ENCODE data around the gene CD300C. TPM values are rescaled to one million over a fixed set of nuclear protein-coding genes. Genes with fewer than 3 reads are reported as not detected.

Gene CD300C
- total RNA-seq, 1 donor from 2014 or later, result 0.27 TPM

DNA sequence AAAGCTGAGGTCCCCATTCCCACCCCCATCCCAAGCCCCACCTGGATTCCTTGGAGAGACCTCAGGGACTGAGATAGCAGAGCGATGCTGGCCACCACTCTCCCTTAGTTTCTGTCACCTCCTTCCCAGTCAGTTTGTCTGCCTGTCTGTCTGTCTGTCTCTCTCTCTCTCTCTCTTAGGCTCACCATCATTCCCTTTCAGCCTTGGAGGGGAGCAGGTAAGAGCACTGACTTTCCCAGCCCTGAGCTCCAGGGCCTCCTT, 20.5 kb downstream of the CD300C start:
- no peak overlapping the region for H3K27ac Mint-ChIP-seq (ENCODE audit: unreplicated experiment)
- peaks cover 8% of the 10 kb centered on the region for H3K9me3 Mint-ChIP-seq (ENCODE audit: unreplicated experiment)
- no peak overlapping the region for H3K4me3 Mint-ChIP-seq (ENCODE audit: unreplicated experiment)

DNA sequence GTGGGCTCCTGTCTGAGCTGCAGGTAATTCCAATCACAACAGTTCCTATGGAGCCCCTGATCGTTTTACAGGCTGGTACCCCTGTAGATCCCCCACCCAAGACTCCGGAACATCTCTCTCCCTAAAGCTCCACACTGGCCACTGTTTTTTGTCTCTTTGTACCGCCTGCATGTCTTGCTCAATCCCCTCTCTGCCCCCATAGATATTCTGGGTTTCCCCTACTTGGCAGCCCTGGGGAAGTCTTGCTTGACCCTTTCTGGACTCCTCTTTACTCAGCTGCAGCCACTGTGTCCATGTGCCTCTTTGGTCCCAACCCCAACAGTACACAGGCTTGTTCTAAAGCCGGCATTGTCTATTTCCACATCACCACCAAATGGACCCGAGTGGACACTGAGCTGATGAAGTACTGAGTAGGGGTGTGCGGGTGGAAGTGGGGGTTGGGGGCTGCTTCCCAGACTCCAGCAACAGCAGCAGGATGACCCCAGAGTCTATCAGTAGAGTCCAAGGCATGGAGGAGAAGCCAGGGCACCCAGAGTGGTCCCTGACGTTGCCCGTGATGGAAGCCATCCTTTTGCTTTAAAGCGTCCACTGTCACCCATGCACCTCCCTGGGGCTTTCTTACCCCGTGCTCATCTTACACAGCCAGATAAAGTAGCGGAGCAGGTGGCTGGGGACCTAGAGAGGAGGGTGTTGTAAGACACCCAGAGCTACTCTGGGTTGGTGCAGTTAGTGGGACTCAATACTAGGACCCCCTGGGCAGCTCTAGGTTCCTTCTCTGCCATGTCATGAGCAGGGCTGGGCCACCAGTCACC, 21.1 kb downstream of the CD300C start:
- no peak overlapping the region for H3K27ac ChIP-seq (ENCODE audit: low read depth, low read length)
- H3K4me2 ChIP-seq (ENCODE audit: low read length), result no peak overlapping the region
- H3K9me3 Mint-ChIP-seq (ENCODE audit: unreplicated experiment), result peaks cover 10% of the 10 kb centered on the region
- no peak overlapping the region for H3K4me3 Mint-ChIP-seq (ENCODE audit: unreplicated experiment)
- H3K79me2 ChIP-seq (ENCODE audit: insufficient read depth, low read length), result no peaks in the 10 kb centered on the region
- peaks cover 3% of the 10 kb centered on the region for H3K9me3 ChIP-seq (ENCODE audit: insufficient read depth, low read depth, low read length)
- H3K4me1 Mint-ChIP-seq (ENCODE audit: low read depth, unreplicated experiment), result no peaks in the 10 kb centered on the region
- no peaks in the 10 kb centered on the region for H3K4me1 ChIP-seq (ENCODE audit: insufficient read depth, low read length)
- DNase-seq (ENCODE audit: low read depth) (no peak), FAIRE-seq (no peak)
- H3K27ac Mint-ChIP-seq (ENCODE audit: unreplicated experiment), result no peak overlapping the region
- H3K27me3 ChIP-seq (ENCODE audit: insufficient read depth, low read length), result no peaks in the 10 kb centered on the region
- TF ChIP-seq EZH2 (IDR thresholded peaks at IDR 0.05; ENCODE audit: insufficient read depth, low read length), result no peak
- TF ChIP-seq, protein P1, sequence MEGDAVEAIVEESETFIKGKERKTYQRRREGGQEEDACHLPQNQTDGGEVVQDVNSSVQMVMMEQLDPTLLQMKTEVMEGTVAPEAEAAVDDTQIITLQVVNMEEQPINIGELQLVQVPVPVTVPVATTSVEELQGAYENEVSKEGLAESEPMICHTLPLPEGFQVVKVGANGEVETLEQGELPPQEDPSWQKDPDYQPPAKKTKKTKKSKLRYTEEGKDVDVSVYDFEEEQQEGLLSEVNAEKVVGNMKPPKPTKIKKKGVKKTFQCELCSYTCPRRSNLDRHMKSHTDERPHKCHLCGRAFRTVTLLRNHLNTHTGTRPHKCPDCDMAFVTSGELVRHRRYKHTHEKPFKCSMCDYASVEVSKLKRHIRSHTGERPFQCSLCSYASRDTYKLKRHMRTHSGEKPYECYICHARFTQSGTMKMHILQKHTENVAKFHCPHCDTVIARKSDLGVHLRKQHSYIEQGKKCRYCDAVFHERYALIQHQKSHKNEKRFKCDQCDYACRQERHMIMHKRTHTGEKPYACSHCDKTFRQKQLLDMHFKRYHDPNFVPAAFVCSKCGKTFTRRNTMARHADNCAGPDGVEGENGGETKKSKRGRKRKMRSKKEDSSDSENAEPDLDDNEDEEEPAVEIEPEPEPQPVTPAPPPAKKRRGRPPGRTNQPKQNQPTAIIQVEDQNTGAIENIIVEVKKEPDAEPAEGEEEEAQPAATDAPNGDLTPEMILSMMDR (IDR thresholded peaks at IDR 0.05; ENCODE audit: insufficient read depth, low read depth, low read length), result no peak
- H2AFZ ChIP-seq (ENCODE audit: low read depth, low read length), result no peak overlapping the region
- H3K36me3 Mint-ChIP-seq (ENCODE audit: low read depth, unreplicated experiment), result no peaks in the 10 kb centered on the region
- no peak overlapping the region for H3K4me3 ChIP-seq (ENCODE audit: insufficient read depth, low read depth, low read length)
- peaks cover 72% of the 10 kb centered on the region for H3K27me3 Mint-ChIP-seq (ENCODE audit: low read depth, unreplicated experiment)
- no peaks in the 10 kb centered on the region for H4K20me1 ChIP-seq (ENCODE audit: insufficient read depth, low read length)
- H3K9ac ChIP-seq (ENCODE audit: low read length), result no peak overlapping the region
- no peaks in the 10 kb centered on the region for H3K36me3 ChIP-seq (ENCODE audit: insufficient read depth, low read length)

More for the DNA sequence above, 20.5 kb downstream of the CD300C start:
- H3K27me3 ChIP-seq (ENCODE audit: insufficient read depth, low read length), result no peaks in the 10 kb centered on the region
- FAIRE-seq, result no peak
- Mint-ChIP-seq H3K27me3 (ENCODE audit: low read depth, unreplicated experiment) (peaks cover 77% of the 10 kb centered on the region), H3K36me3 (ENCODE audit: low read depth, unreplicated experiment) (no peaks in the 10 kb centered on the region), H3K4me1 (ENCODE audit: low read depth, unreplicated experiment) (no peaks in the 10 kb centered on the region)
- H3K9ac ChIP-seq (ENCODE audit: low read length), result no peak overlapping the region
- H3K4me3 ChIP-seq (ENCODE audit: insufficient read depth, low read depth, low read length), result no peak overlapping the region
- H3K9me3 ChIP-seq (ENCODE audit: insufficient read depth, low read depth, low read length), result peaks cover 3% of the 10 kb centered on the region
- DNase-seq (ENCODE audit: low read depth), result no peak
- H3K79me2 ChIP-seq (ENCODE audit: insufficient read depth, low read length), result no peaks in the 10 kb centered on the region
- H3K4me2 ChIP-seq (ENCODE audit: low read length), result no peak overlapping the region
- no peaks in the 10 kb centered on the region for H3K4me1 ChIP-seq (ENCODE audit: insufficient read depth, low read length)
- H3K27ac ChIP-seq (ENCODE audit: low read depth, low read length), result no peak overlapping the region
- no peaks in the 10 kb centered on the region for H3K36me3 ChIP-seq (ENCODE audit: insufficient read depth, low read length)
- no peaks in the 10 kb centered on the region for H4K20me1 ChIP-seq (ENCODE audit: insufficient read depth, low read length)
- no peak overlapping the region for H2AFZ ChIP-seq (ENCODE audit: low read depth, low read length)
- TF ChIP-seq EZH2 (IDR thresholded peaks at IDR 0.05; ENCODE audit: insufficient read depth, low read length), result no peak
- TF ChIP-seq, protein P1 (IDR thresholded peaks at IDR 0.05; ENCODE audit: insufficient read depth, low read depth, low read length), result no peak

DNA sequence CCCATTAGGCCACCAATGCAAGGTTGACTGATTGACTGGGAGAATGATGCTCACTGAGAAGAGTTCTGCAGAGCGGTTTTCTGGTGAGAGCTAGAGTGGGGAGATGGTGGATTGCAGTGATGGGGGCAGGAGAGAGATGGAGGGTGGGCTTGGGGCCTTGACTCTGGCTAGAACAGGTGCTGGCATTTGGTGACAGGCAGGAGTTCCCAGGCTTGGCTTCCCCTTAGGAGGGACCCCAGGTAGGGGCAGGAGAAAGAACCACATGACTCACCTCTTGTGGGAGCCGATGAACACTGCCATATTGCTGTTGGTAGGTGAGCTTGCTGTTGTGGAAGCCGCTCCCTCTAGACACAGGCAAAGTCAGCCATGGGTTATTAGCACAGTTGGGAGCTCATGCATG, 22.6 kb downstream of the CD300C start:
- Histone ChIP-seq H3K4me3 (ENCODE audit: insufficient read depth, low read depth, low read length) (no peak overlapping the region), H3K4me1 (ENCODE audit: insufficient read depth, low read length) (no peaks in the 10 kb centered on the region), H3K4me2 (ENCODE audit: low read length) (no peak overlapping the region), H2AFZ (ENCODE audit: low read depth, low read length) (no peak overlapping the region), H3K9me3 (ENCODE audit: insufficient read depth, low read depth, low read length) (peaks cover 3% of the 10 kb centered on the region), H3K27me3 (ENCODE audit: insufficient read depth, low read length) (no peaks in the 10 kb centered on the region), H3K36me3 (ENCODE audit: insufficient read depth, low read length) (no peaks in the 10 kb centered on the region), H3K27ac (ENCODE audit: low read depth, low read length) (no peak overlapping the region), H3K9ac (ENCODE audit: low read length) (no peak overlapping the region), H3K79me2 (ENCODE audit: insufficient read depth, low read length) (no peaks in the 10 kb centered on the region), H4K20me1 (ENCODE audit: insufficient read depth, low read length) (no peaks in the 10 kb centered on the region)
- no peak for FAIRE-seq
- H3K27me3 Mint-ChIP-seq (ENCODE audit: low read depth, unreplicated experiment), result peaks cover 59% of the 10 kb centered on the region
- TF ChIP-seq EZH2 (IDR thresholded peaks at IDR 0.05; ENCODE audit: insufficient read depth, low read length), result no peak
- TF ChIP-seq, protein P1 (IDR thresholded peaks at IDR 0.05; ENCODE audit: insufficient read depth, low read depth, low read length), result no peak
- H3K36me3 Mint-ChIP-seq (ENCODE audit: low read depth, unreplicated experiment), result no peaks in the 10 kb centered on the region
- peaks cover 10% of the 10 kb centered on the region for H3K9me3 Mint-ChIP-seq (ENCODE audit: unreplicated experiment)
- H3K4me1 Mint-ChIP-seq (ENCODE audit: low read depth, unreplicated experiment), result no peaks in the 10 kb centered on the region
- no peak overlapping the region for H3K27ac Mint-ChIP-seq (ENCODE audit: unreplicated experiment)
- no peak for DNase-seq (ENCODE audit: low read depth)
- no peak overlapping the region for H3K4me3 Mint-ChIP-seq (ENCODE audit: unreplicated experiment)

Data from astrocyte (in vitro differentiated cells and primary cell).